Activated T-cell treated with anti-CD3 and anti-CD28 coated beads, Interleukin-2, amount 50 U/mL, for 1 hour (primary cell): Measurements from ENCODE around the gene TCTN1.

Source experiments
- DNase-seq: peaks from one replicate; pipeline ENCODE4 v3.0.0-alpha.2; 2020

Gene TCTN1

GRCh38 chr12:110686294-110686903, 72.5 kb downstream of the TCTN1 start:
- no peak for DNase-seq

DNA sequence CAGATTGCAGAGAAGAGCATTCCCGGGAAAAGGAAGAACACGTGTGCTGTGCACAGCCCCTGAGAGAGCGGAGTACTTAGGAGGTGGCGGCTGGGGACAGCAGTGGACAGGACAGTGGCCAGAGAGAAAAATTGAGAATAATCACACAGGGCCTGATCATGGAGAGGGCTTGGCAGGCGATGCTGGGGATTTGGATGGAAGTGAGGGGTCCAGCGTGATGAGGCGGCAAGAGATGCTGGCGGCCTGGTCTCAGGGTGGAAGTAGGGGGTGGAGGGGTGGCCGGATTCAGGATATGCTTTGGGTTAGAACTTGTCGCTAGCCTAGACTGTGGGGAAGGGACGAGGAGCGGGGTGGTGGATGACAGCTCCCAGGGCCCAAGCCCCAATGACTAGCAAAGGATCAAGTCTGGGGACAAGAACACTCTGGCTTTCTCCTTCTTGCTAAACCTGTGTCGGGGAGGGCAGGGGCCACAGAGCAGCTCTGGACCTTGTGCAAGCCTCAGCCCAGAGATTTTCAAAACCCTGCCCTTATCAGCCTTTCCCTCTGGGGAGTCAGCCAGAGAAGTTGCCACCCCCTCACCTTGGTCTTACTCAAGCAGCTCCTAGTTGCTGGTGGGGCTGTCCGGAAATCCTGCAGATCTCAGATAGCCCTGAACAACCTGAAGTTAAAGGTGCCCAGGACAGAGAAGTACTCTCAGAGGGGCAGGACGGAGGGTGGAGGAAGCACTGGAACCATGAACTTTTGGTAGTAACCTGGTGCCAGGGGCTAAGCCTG, 73.7 kb downstream of the TCTN1 start:
- no peak for DNase-seq

DNA sequence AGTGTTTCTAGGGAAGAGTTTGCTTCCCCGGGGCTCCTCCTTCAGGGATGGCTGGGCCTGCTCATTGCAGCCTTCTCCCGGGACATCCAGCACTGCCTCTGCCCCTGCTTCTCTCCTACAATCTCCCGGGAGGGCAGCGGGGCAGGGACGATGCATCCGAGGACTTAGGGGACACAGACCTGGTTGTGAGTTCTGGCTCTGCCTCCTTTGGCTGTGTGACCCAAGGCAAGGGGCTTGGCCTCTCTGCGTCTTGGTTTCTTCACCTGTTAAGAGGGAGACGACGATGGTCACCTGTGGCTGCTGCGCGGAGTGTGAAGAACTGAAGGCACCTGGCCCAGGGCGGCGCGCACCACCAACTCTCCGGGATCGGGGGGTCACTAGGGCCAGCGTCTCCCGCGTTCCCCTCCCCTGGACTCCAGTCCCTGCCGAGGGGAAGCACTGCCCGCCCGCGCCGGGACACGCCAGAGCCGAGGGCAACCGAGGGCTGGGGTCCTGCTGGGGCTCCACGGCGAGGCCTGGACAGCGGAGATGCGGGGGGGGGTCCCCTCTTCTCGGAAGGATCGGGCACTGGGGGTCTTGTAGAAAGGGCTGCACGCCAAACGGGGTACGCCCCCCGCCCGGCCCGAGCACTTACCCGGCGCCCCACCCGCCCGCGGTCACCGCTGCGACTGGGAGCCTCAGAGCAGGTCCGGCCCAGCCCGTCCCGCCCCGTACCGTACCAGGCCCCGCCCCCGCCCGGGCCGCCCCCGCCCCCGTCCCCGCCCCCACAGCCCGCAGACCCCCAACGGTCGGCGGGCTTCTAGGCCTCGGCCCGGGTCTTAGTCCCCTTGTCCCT, 74.7 kb downstream of the TCTN1 start, which contains the start of gene HVCN1:
Gene HVCN1, minus strand, starts transcription at position 670 of the 835 bp plus-strand sequence. CDS start 5,870 bp downstream, outside the sequence.
- no peak for DNase-seq

DNA sequence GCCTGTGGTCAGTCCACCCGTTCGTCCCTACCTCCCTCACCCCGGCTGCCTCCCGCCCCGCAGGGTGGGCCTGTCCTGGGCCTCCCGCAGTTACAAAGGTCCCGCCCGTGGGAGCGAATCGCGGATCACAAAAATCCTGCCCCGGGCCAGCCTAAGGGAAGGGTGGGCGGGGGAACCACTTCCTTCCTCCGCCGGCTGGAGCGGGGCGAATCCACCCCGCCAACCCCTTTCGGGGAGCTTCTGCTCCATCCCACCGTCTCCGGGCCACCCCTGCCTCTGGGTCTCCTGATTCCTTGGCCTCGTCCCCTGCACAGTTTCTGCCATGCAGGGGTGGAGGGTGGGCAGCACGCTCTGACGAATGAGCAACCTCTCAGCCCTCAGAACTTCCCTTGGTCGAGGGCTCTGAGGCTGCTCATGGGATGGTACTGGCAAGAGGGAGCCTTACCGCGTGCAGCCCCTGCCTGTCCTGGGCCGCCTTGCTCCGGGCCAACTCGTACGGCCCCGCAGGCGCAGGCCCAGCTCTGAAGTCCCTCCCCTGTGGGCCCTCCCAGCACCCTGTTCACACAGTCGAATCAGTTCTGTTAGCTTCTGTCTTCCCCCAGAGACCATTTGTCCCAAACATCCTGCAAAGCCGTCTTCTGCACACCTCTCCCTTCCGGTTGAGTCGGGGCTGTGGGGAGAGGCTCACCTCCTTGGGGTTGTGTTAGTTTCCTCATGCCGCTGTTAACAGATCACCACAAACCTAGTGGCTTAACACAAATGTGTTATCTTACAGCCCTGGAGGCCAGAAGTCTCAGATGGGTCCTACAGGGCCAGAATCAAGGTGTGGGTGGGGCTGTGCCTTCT, 75.6 kb downstream of the TCTN1 start:
- peak; percentile 59 for DNase-seq

DNA sequence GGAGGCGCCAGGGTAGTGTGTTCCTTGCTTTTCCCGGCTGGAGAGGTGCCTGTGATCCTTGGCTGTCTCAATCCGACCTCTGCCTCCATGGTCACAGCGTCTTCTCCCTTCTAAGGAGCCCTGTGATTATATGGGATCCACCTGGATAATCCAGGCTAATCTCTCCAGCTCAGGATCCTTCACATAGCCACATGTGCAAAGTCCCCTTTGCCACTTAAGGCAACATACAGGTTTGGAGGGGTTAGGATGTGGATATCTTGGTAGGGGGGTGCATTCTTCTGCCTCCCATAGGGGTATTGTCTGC, 76.2 kb downstream of the TCTN1 start:
- DNase-seq: no peak

DNA sequence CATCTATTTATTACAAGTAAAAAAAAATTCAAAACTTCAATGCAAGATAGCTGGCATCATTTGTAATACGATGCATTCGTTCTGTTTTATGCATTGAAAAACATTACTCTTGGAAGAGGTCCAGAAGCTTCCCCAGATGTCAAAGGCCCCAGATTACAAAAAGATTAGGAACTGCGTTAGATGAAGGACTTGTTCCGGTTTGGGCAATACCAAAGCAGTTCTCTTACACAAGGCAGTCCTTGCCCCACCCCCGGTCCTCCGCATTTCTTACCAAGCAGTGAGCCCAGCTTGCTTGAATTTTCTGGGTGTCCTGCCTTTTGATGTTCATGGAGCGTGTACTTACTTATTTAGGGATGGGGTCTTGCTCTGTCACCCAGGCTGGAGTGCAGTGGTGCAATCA, 79.8 kb downstream of the TCTN1 start:
- no peak for DNase-seq

GRCh38 chr12:110694330-110694901, 80.5 kb downstream of the TCTN1 start:
- no peak for DNase-seq

GRCh38 chr12:110696283-110696682, 82.4 kb downstream of the TCTN1 start:
- DNase-seq: no peak

- DNase-seq: no peak
These were observed 83.3 kb downstream of the TCTN1 start for GRCh38 chr12:110697236-110697635.

DNA sequence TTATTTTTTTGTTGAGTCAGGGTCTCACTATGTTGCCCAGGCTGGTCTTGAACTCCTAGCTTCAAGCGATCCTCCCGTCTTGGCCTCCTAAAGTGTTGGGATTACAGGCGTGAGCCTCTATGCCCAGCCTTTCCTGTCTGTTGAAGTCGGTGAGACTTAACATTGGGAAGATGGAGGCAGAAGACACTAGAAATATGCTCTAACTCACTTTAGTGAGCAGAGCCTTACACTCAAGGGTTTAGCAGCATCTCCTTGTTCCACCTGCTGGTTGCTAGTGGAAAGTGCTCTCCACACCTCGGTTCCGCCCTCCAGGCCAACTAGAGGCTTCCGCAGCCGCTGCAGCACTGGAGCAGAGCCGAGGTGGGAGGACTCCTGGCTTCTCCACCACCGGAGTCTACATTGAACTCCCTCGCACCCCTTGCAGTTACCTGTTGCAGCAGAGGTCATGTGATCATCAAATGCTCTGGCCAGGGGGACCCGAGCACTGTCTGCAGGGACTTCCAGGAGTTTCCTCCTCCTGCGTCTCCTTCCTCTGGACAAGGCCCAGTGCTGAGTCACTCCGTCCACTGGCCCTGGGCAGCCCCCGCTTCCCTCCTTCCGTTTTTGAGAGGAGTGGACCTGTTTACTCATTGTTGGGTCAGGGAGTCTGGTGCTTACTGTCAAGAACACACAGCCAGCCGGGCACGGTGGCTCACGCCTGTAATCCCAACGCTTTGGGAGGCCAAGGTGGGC, 84.4 kb downstream of the TCTN1 start:
- DNase-seq: peak; percentile 73
